A549 (cell line): ENCODE results near the gene RPH3AL. TPM values are rescaled to one million over a fixed set of nuclear protein-coding genes. Genes with fewer than 3 reads are reported as not detected.
"Not testable (repeated sequence)": the region's sequence is repeated elsewhere in the genome, so short reads cannot be mapped to it uniquely, and the experiment has no call there.

Source experiments
- ATAC-seq, 2 experiments: fragments of 200-7000 bp in 1 of 2; fragments of >200 bp in 1 of 2; cut with Nextera tagmentation in 1 of 2; cut with Tn5 transposase in 1 of 2; 3 replicates each; pipeline versions ENCODE4 v1.8.0 to v1.9.1; 2018 to 2020; ENCODE audit warnings: mild to moderate bottlenecking in 1 of 2, moderate library complexity in 1 of 2
- CTCF ChIA-PET: fragments of 300-600 bp; sonication (Branson Sonifier 250); formaldehyde crosslinking; extraction: SDS; loops from one replicate; lab custom pipeline; 2021; ENCODE audit warnings: antibody characterized with exemption, inconsistent platforms; lab: Yijun Ruan, JAX
- POLR2A ChIA-PET: fragments of 350-600 bp; formaldehyde crosslinking; extraction: SDS; loops from one replicate; lab custom pipeline; 2021; ENCODE audit warnings: antibody characterized with exemption, inconsistent platforms; lab: Yijun Ruan, JAX
- DNase-seq, 2 experiments: peaks; one replicate each; pipeline versions ENCODE4 v3.0.0 to v3.0.0-alpha.2; 2011 to 2016; ENCODE audit warnings: low read depth in 1 of 2, low spot score in 1 of 2
- FAIRE-seq: peaks from 2 replicates; lab custom pipeline; 2011; peaks lifted over from hg19 to GRCh38; lab: Jason Lieb, UNC
- H3K27ac ChIP-seq, 2 experiments: fragments of >200 bp; sonication (Bioruptor Twin); formaldehyde crosslinking; 3 replicates each; pipeline ENCODE4 v1.5.1; 2016 to 2017
- H3K4me1 ChIP-seq: fragments of >200 bp; sonication (Bioruptor Twin); formaldehyde crosslinking; 3 replicates; pipeline ENCODE4 v1.6.1; 2016
- H3K4me2 ChIP-seq: fragments of >200 bp; sonication (Bioruptor Twin); formaldehyde crosslinking; 3 replicates; pipeline ENCODE4 v1.6.1; 2016
- H3K4me3 ChIP-seq: fragments of >200 bp; sonication (Bioruptor Twin); formaldehyde crosslinking; 3 replicates; pipeline ENCODE4 v1.5.1; 2016
- H3K9me3 ChIP-seq: fragments of >200 bp; sonication (Bioruptor Twin); formaldehyde crosslinking; 3 replicates; pipeline ENCODE4 v1.6.1; 2016
- FOSL2 ChIP-seq, 2 experiments: fragments of 450-650 bp in 1 of 2; fragments of >200 bp in 1 of 2; sonication (Bioruptor Twin) in 1 of 2; formaldehyde crosslinking; IDR thresholded peaks; 2 replicates each; pipeline versions ENCODE4 v1.5.0 to v1.6.1; 2016 to 2020; ENCODE audit warnings: mild to moderate bottlenecking in 1 of 2, moderate library complexity in 1 of 2
- HOXA7 ChIP-seq: fragments of 250-450 bp; sonication (Bioruptor Pico); IDR thresholded peaks from 2 replicates; pipeline ENCODE4 v1.5.0; 2020; ENCODE audit warnings: mild to moderate bottlenecking, moderate library complexity
- HOXB13 ChIP-seq: fragments of 250-450 bp; sonication (Bioruptor Pico); IDR thresholded peaks from 2 replicates; pipeline ENCODE4 v1.5.0; 2020; ENCODE audit warnings: low read depth, mild to moderate bottlenecking, moderate library complexity
- NR3C1 ChIP-seq: fragments of >200 bp; sonication (Bioruptor Twin); formaldehyde crosslinking; IDR thresholded peaks from 3 replicates; pipeline ENCODE4 v1.6.1; 2017
- RAD21 ChIP-seq, 2 experiments: fragments of >200 bp in 1 of 2; sonication (Bioruptor Twin) in 1 of 2; formaldehyde crosslinking in 1 of 2; IDR thresholded peaks in 1 of 2; conservative IDR thresholded peaks in 1 of 2; 2 replicates in 1 of 2; 3 replicates in 1 of 2; pipeline ENCODE4 v1.6.1; 2012 to 2018; ENCODE audit warnings: inconsistent platforms in 1 of 2
- RCOR1 ChIP-seq: fragments of 150-350 bp; IDR thresholded peaks from 2 replicates; pipeline ENCODE4 v1.6.1; 2014; ENCODE audit warnings: antibody characterized with exemption, low read length, low read depth
- TFCP2L1 ChIP-seq: fragments of 250-450 bp; sonication (Bioruptor Pico); IDR thresholded peaks from 2 replicates; pipeline ENCODE4 v1.5.0; 2021; ENCODE audit warnings: mild to moderate bottlenecking
- TP53 ChIP-seq: fragments of 250-450 bp; sonication (Bioruptor Pico); IDR thresholded peaks from 2 replicates; pipeline ENCODE4 v1.5.0; 2021; ENCODE audit warnings: mild to moderate bottlenecking, moderate library complexity
- ZC3H11A ChIP-seq: fragments of 450-650 bp; IDR thresholded peaks from 2 replicates; pipeline ENCODE4 v1.6.1; 2014; ENCODE audit warnings: antibody characterized with exemption, mild to moderate bottlenecking
- ZFP36 ChIP-seq: fragments of 450-650 bp; IDR thresholded peaks from 2 replicates; pipeline ENCODE4 v1.6.1; 2014; ENCODE audit warnings: borderline replicate concordance; ENCODE audit not compliant: partially characterized antibody
- ZNF302 ChIP-seq: fragments of 250-450 bp; sonication (Bioruptor Pico); IDR thresholded peaks from 2 replicates; pipeline ENCODE4 v1.9.0; 2021; ENCODE audit warnings: inconsistent platforms, mild to moderate bottlenecking, moderate library complexity
- WGBS: methylation state at CpG from one replicate; pipeline ENCODE4 v1.1.6; 2017; ENCODE audit errors: missing lambda C conversion rate; 5-methylcytosine and 5-hydroxymethylcytosine counted together
- polyA plus RNA-seq, 4 experiments: library from polyadenylated mRNA; depleted of rRNA in 3 of 4; stranded (reverse); fragments of >200 nt; fragmentation: RNase III in 1 of 4; extraction: RNeasy Plus Mini Kit Qiagen cat#74134 plus additional on column Dnase treatment in 1 of 4; gene quantifications; 2 replicates in 3 of 4; 3 replicates in 1 of 4; pipeline ENCODE4 v1.2.3, GENCODE V29; 2011 to 2017
- TF ChIP-seq, protein P1 (sequence below): fragments of 250-450 bp; sonication (Bioruptor Pico); IDR thresholded peaks from 2 replicates; pipeline ENCODE4 v1.5.0; 2021; ENCODE audit warnings: mild to moderate bottlenecking, moderate library complexity, borderline replicate concordance
- TF ChIP-seq, protein P2 (sequence below): fragments of 450-650 bp; IDR thresholded peaks from 2 replicates; pipeline ENCODE4 v1.6.1; 2014; ENCODE audit warnings: antibody characterized with exemption

RPH3AL gene
- polyA plus RNA-seq, 2 of the 4 experiments (the other 2 are of a cell fraction) = 23.3 to 31.1 TPM

DNA sequence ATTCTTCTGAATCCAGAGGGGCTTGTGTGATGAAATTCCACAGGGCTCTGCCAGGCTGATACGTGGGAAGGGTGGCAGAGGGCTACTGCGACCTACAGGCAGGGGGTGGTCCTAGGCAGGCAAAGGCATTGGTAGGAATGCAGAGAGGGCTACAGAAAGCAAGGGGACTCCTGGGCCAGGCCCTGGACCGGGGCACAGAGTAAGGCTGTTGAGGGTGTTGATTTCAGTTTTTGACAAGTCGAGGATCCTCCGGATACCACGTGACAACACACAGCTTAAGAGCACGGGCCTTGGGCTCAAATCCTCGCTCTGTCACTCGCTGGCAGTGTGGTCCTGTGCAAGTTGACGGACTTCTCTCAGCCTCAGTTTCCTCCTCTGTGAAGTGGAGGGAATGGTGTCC, 152.0 kb downstream of the RPH3AL start:
- no peak overlapping the region for H3K4me2 ChIP-seq
- 90% methylated on average over 10 of the region's 10 CpGs for WGBS
- ATAC-seq = peak in 1 of 2 experiments; percentile 8; a peak in 2 of 6 replicates
- H3K4me1 ChIP-seq = no peaks in the 10 kb centered on the region
- POLR2A ChIA-PET = no interaction called here
- H3K9me3 ChIP-seq = no peaks in the 10 kb centered on the region
- CTCF ChIA-PET = interaction anchor here (1.4 kb wide), 1 partner anchor 14 kb away, joined by 4 read pairs; no protein-coding TSS in a partner anchor
- H3K27ac ChIP-seq = peak overlapping the region in 1 of 2 experiments; percentile 53; a peak in 2 of 6 replicates
- TF ChIP-seq HOXA7 (CRISPR knock-in tag) = no peak
- no peak for DNase-seq
- no peak overlapping the region for H3K4me3 ChIP-seq
- no peak for FAIRE-seq

DNA sequence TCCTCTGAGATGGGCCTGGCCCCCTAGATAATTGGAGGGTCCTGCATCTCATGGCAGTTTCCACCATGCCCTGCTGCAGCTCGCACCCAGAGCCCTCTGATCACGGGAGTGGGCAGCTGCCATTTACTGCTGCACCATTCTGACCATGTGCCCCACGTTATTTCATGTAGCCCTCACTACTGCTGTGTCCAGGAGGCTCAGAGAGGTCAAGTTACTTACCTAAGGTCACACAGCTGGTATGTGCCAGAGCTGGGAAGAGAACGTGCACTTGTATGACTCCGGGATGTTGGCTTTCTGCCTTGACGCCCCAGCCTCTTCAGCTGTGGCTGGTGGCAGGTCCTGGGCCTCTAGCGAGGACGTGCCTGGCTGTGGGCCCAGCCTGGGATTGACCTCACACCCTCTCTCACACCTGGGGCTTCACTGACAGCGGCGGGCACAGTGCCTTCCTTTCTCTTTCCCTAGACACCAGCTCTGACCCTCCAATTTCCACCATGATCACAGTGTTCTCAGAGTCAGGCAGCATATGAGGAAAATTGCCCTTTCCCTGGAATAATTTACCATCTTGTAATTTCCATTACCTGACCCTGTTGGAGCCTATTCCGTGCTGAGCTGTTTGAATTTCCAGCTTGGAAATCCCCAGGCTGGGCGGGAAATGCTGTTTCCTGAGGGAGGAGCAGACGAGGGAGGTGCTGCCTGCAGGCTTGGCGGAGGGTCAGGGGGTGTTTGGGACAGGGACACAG, 152.6 kb downstream of the RPH3AL start:
- ChIA-PET CTCF (interaction anchor here (0.8 to 3.1 kb wide), 5 partner anchors 10 to 581 kb away, joined by 3 to 11 read pairs (median 3); no protein-coding TSS in a partner anchor), POLR2A (no interaction called here)
- DNase-seq = no peak
- no peaks in the 10 kb centered on the region for H3K9me3 ChIP-seq
- no peak overlapping the region for H3K4me2 ChIP-seq
- TF ChIP-seq ZFP36 = peak; percentile 55
- TF ChIP-seq FOSL2 (IDR thresholded peaks at IDR 0.05) = no peak
- TF ChIP-seq FOSL2 (CRISPR knock-in tag; IDR thresholded peaks at IDR 0.05) = no peak
- H3K27ac ChIP-seq = peak overlapping the region in 1 of 2 experiments; percentile 53; a peak in 2 of 6 replicates
- 49% methylated on average over 14 of the region's 14 CpGs for WGBS
- H3K4me1 ChIP-seq = no peaks in the 10 kb centered on the region
- ATAC-seq = peak in 1 of 2 experiments; percentile 4; a peak in 3 of 6 replicates
- no peak for FAIRE-seq
- no peak overlapping the region for H3K4me3 ChIP-seq

DNA sequence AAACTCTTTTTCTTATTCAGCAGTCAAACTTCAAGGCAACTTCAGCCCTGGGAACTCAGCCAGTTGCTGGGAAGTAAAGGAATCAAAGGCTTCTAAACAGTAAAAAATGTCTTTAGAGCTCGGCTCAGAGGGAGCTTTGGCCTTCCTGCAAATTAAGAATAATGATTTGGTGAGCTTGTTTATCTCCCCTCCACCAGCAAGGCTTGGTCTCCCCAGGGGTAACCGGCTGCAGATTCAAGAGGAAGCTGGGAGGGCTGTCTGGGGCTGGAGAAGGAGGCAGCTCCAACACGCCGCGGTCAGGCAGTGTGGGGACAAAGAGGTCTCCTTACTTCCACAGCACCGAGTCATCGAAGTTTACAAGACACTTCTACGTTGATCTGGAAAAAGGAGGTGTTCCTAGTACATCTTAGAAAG, 153.4 kb downstream of the RPH3AL start:
- POLR2A ChIA-PET = no interaction called here
- DNase-seq = no peak
- no peak for TF ChIP-seq NR3C1
- no peak for TF ChIP-seq ZNF302
- no peak for TF ChIP-seq ZC3H11A
- TF ChIP-seq TFCP2L1 (CRISPR knock-in tag) = no peak
- TF ChIP-seq, protein P1, sequence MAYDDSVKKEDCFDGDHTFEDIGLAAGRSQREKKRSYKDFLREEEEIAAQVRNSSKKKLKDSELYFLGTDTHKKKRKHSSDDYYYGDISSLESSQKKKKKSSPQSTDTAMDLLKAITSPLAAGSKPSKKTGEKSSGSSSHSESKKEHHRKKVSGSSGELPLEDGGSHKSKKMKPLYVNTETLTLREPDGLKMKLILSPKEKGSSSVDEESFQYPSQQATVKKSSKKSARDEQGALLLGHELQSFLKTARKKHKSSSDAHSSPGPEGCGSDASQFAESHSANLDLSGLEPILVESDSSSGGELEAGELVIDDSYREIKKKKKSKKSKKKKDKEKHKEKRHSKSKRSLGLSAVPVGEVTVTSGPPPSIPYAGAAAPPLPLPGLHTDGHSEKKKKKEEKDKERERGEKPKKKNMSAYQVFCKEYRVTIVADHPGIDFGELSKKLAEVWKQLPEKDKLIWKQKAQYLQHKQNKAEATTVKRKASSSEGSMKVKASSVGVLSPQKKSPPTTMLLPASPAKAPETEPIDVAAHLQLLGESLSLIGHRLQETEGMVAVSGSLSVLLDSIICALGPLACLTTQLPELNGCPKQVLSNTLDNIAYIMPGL (CRISPR knock-in tag) = no peak
- TF ChIP-seq HOXB13 (CRISPR knock-in tag) = no peak
- TF ChIP-seq TP53 (CRISPR knock-in tag) = no peak
- TF ChIP-seq RCOR1 = no peak
- TF ChIP-seq RAD21 (conservative IDR thresholded peaks at IDR 0.05 in 1 of 2, IDR thresholded peaks at IDR 0.05 in 1 of 2) = no peak
- TF ChIP-seq, protein P2, sequence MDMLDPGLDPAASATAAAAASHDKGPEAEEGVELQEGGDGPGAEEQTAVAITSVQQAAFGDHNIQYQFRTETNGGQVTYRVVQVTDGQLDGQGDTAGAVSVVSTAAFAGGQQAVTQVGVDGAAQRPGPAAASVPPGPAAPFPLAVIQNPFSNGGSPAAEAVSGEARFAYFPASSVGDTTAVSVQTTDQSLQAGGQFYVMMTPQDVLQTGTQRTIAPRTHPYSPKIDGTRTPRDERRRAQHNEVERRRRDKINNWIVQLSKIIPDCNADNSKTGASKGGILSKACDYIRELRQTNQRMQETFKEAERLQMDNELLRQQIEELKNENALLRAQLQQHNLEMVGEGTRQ = no peak
- TF ChIP-seq, all 56 proteins: peak for 0
- FAIRE-seq (peak; percentile 67), ATAC-seq (peak in 1 of 2 experiments; percentile 10; a peak in 2 of 6 replicates)
- WGBS = 38% methylated on average over 8 of the region's 8 CpGs
- CTCF ChIA-PET = interaction anchor here (0.7 to 3.1 kb wide), 8 partner anchors 10 to 582 kb away, joined by 3 to 11 read pairs (median 3); no protein-coding TSS in a partner anchor
- Histone ChIP-seq H3K4me2 (no peak overlapping the region), H3K4me1 (no peaks in the 10 kb centered on the region), H3K9me3 (no peaks in the 10 kb centered on the region), H3K27ac (no peak overlapping the region; a peak in 1 of 6 replicates), H3K4me3 (no peak overlapping the region)

DNA sequence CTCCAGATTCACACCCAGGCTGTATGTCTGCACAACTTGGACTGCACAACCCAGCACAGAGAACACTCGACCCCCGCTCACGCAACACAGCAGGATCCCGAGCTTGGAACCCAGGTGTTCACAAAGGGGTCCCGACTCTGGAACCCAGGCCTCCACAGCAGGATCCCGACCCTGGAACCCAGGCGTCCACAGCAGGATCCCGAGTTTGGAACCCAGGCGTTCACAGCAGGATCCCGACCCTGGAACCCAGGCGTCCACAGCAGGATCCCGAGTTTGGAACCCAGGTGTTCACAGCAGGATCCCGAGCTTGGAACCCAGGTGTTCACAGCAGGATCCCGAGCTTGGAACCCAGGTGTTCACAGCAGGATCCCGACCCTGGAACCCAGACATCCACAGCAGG, 154.4 kb downstream of the RPH3AL start:
- POLR2A ChIA-PET, H3K4me1 ChIP-seq, H3K4me2 ChIP-seq, DNase-seq, H3K27ac ChIP-seq, FAIRE-seq, H3K9me3 ChIP-seq, H3K4me3 ChIP-seq, ATAC-seq: not testable (repeated sequence)
- WGBS = 50% methylated on average over 14 of the region's 15 CpGs
- CTCF ChIA-PET = interaction anchor here (1.0 to 3.1 kb wide), 7 partner anchors 11 to 770 kb away, joined by 3 to 11 read pairs (median 3); no protein-coding TSS in a partner anchor
